Naive thymus-derived CD4-positive, alpha-beta T cell (primary cell): ENCODE data around the gene R3HCC1L. TPM values are rescaled to one million over a fixed set of nuclear protein-coding genes. Genes with fewer than 3 reads are reported as not detected.

Experiments
- ATAC-seq: fragments of 150-1000 bp; cut with Tn5 transposase; 2 replicates; pipeline ENCODE4 v1.10.0; 2021; ENCODE audit warnings: mild to moderate bottlenecking, moderate library complexity
- CTCF ChIA-PET: fragments of 350-600 bp; sonication (Branson Sonifier 250); formaldehyde crosslinking; loops from one replicate; lab custom pipeline; 2021; ENCODE audit warnings: antibody characterized with exemption; lab: Charles Lee
- POLR2A ChIA-PET: fragments of 350-600 bp; sonication (Branson Sonifier 250); formaldehyde crosslinking; loops from one replicate; lab custom pipeline; 2021; ENCODE audit warnings: antibody characterized with exemption, inconsistent platforms; lab: Charles Lee
- DNase-seq, 9 donors: peaks; one replicate each; pipeline versions ENCODE4 v3.0.0 to v3.0.0-alpha.2; 2020 to 2022; ENCODE audit warnings: mixed read lengths in 1 of 9
- H3K27ac ChIP-seq: one replicate; pipeline ENCODE4 v1.7.0; 2013; ENCODE audit warnings: mild to moderate bottlenecking, low read depth, low read length, moderate library complexity
- H3K27me3 ChIP-seq, 2 donors: one replicate each; pipeline ENCODE4 v1.7.0; 2013; ENCODE audit warnings: low read length in 2 of 2, mild to moderate bottlenecking in 2 of 2, moderate library complexity in 2 of 2; ENCODE audit not compliant: control insufficient read depth in 2 of 2, insufficient read depth in 2 of 2
- H3K36me3 ChIP-seq, 3 experiments: 1 replicate in 2 of 3; 2 replicates in 1 of 3; pipeline ENCODE4 v1.7.0; 2013; ENCODE audit warnings: low read length in 3 of 3, mild to moderate bottlenecking in 3 of 3, moderate library complexity in 1 of 3; ENCODE audit not compliant: insufficient read depth in 3 of 3, control insufficient read depth in 2 of 3
- H3K4me1 ChIP-seq, 2 donors: one replicate each; pipeline ENCODE4 v1.7.0; 2013; ENCODE audit warnings: low read length in 2 of 2, mild to moderate bottlenecking in 2 of 2, moderate library complexity in 1 of 2; ENCODE audit not compliant: control insufficient read depth in 2 of 2, insufficient read depth in 2 of 2
- H3K4me3 ChIP-seq: 2 replicates; pipeline ENCODE4 v1.7.0; 2013; ENCODE audit warnings: mild to moderate bottlenecking, low read length
- H3K9me3 ChIP-seq, 3 experiments: 1 replicate in 2 of 3; 2 replicates in 1 of 3; pipeline ENCODE4 v1.7.0; 2013; ENCODE audit warnings: low read length in 3 of 3; ENCODE audit not compliant: control insufficient read depth in 2 of 3
- H3K27ac Mint-ChIP-seq, 9 donors: one replicate each; pipeline ENCODE4 v1.8.0; 2020 to 2022; ENCODE audit warnings: mixed read lengths in 9 of 9, mild to moderate bottlenecking in 8 of 9, moderate library complexity in 5 of 9, inconsistent platforms in 2 of 9
- H3K27me3 Mint-ChIP-seq, 5 donors: one replicate each; pipeline ENCODE4 v1.8.0; 2021 to 2022; ENCODE audit warnings: mixed read lengths in 5 of 5, mild to moderate bottlenecking in 1 of 5
- H3K36me3 Mint-ChIP-seq, 5 donors: one replicate each; pipeline ENCODE4 v1.8.0; 2020 to 2022; ENCODE audit warnings: mixed read lengths in 5 of 5, mild to moderate bottlenecking in 3 of 5, inconsistent platforms in 1 of 5
- H3K4me1 Mint-ChIP-seq, 7 donors: one replicate each; pipeline ENCODE4 v1.8.0; 2020 to 2022; ENCODE audit warnings: mixed read lengths in 7 of 7, mild to moderate bottlenecking in 3 of 7, inconsistent platforms in 1 of 7
- H3K4me3 Mint-ChIP-seq, 10 donors: one replicate each; pipeline ENCODE4 v1.8.0; 2020 to 2022; ENCODE audit warnings: mild to moderate bottlenecking in 10 of 10, mixed read lengths in 10 of 10, moderate library complexity in 6 of 10, inconsistent platforms in 2 of 10
- H3K9me3 Mint-ChIP-seq, 11 donors: one replicate each; pipeline ENCODE4 v1.8.0; 2020 to 2022; ENCODE audit warnings: mixed read lengths in 11 of 11, mild to moderate bottlenecking in 4 of 11, inconsistent platforms in 1 of 11, moderate library complexity in 1 of 11
- intact Hi-C, 2 donors: fragments of 100-400 bp; cut with micrococcal nuclease; formaldehyde crosslinking; loops; one replicate each; pipeline ENCODE4 v1.15.1; 2023
- polyA plus RNA-seq, 2 donors: library from polyadenylated mRNA; unstranded; fragments of 300-500 nt; fragmentation: Illumina TruSeq; gene quantifications; one replicate each; pipeline ENCODE4 v1.2.3, GENCODE V29; 2021
- total RNA-seq, 6 experiments: library from RNA in 5 of 6; stranded (reverse) in 5 of 6; gene quantifications; 1 replicate in 5 of 6; 2 replicates in 1 of 6; pipeline ENCODE4 v1.2.3 and lab custom pipeline; 2021 to 2026

Gene R3HCC1L
- total and polyA plus RNA-seq, 7 experiments from 2014 or later = 9.6 to 25.3 (median 19.6) TPM

DNA sequence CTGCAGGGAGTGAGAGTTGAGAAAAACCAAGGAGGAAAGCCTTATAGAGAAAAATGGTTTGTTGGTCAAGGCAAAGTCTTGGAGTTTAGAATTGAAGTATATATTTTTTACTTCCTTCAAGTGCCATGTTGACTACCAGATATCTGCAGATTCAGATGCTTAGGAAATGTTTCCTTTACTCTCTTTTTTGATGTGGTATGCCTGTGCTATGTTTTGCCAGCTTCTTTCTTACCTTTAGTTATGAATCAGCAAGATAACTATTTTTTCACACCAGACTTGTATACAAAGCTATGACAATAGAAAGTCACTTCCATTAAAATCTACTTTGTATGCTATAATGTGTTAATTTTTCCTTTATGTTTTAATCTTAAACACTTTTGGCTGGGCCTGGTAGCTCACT is 3.6 kb downstream of the R3HCC1L start:
- peak overlapping the region in 9 of 10 donors; percentile 5 to 76 (median 38) for H3K4me3 Mint-ChIP-seq
- peaks cover 16 to 87% (median 68%) of the 10 kb centered on the region in 7 donors for H3K4me1 Mint-ChIP-seq
- Histone ChIP-seq H3K27ac (no peak overlapping the region), H3K9me3 (no peaks in the 10 kb centered on the region), H3K27me3 (no peaks in the 10 kb centered on the region), H3K4me3 (no peak overlapping the region), H3K4me1 (peaks cover 23 to 27% of the 10 kb centered on the region in 2 donors), H3K36me3 (peaks cover 0 to 6% (median 0%) of the 10 kb centered on the region in 3 experiments)
- CTCF ChIA-PET = no interaction called here
- DNase-seq (peak in 6 of 9 donors; percentile 32 to 64 (median 52)), ATAC-seq (no peak)
- H3K36me3 Mint-ChIP-seq = peaks cover 0 to 13% (median 0%) of the 10 kb centered on the region in 5 donors
- peak overlapping the region in 6 of 9 donors; percentile 18 to 66 (median 41) for H3K27ac Mint-ChIP-seq
- POLR2A ChIA-PET = interaction anchor here (1.5 kb wide), 1 partner anchor 11 kb away, joined by 4 read pairs; no protein-coding TSS in a partner anchor
- no peaks in the 10 kb centered on the region for H3K27me3 Mint-ChIP-seq
- H3K9me3 Mint-ChIP-seq = peaks cover 0 to 6% (median 0%) of the 10 kb centered on the region in 11 donors
- intact Hi-C loops = loop anchor here (1.0 to 10.0 kb wide), 5 partner anchors 8 to 2003 kb away; partner anchors contain the start of genes TM9SF3 (in 1 of the 2), ZFYVE27 (in 1 of the 2) and ZNF518A (in 1 of the 2)

DNA sequence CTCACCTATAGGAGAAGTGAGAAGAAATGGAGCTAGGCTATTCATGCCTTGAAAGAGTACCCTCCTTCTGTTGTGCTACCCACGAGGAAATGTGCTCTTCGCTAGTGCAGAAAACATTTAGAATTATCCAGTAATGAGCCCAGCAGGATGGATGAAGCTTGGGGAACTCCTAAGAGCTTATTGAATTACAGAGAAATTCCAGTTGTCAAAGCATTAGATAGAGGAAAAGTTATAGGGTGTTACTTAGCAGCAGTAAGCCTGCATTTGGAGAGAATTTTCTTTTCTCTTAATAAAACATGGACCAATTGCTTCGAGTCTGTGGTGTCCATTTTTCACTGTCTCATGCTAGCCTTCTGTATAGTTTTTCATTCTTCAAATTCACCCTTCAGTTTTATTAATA is 5.0 kb downstream of the R3HCC1L start:
- POLR2A ChIA-PET = no interaction called here

DNA sequence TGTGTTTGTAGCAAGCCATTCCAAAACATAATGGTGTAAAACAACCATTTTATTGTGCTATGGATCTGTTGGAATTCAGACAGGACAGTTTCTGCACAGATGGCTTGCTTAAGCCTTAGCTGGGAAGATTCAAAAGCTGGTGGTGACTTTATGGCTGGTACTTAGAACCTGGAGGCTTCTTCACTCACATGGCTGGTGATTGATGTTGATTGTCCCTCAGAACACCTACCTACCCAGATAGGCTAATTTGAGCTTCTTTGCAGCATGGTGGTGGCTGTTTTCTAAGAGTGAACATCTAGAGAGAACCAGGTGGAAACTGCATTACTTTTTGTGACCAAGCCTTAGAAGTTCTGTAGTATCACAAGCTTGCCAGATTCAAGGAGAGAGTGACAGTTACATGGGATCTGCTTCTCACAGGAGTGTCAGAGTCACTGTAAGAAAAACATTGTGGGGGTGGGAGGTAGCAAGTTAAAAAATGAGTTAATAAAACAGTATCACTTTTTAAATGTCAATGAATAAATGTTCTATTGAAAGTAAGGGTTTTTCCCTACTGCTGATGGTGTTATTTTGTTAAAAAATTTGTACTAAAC is 7.1 kb downstream of the R3HCC1L start:
- DNase-seq = no peak
- H3K27ac ChIP-seq = no peak overlapping the region
- Mint-ChIP-seq H3K27me3 (no peaks in the 10 kb centered on the region), H3K9me3 (peaks cover 0 to 10% (median 0%) of the 10 kb centered on the region in 11 donors), H3K36me3 (peaks cover 0 to 23% (median 18%) of the 10 kb centered on the region in 5 donors), H3K27ac (no peak overlapping the region), H3K4me3 (no peak overlapping the region), H3K4me1 (peaks cover 26 to 80% (median 68%) of the 10 kb centered on the region in 7 donors)
- intact Hi-C loops = no loop called here
- H3K9me3 ChIP-seq = no peaks in the 10 kb centered on the region
- H3K4me1 ChIP-seq = peaks cover 11 to 17% of the 10 kb centered on the region in 2 donors
- ChIA-PET POLR2A (no interaction called here), CTCF (no interaction called here)
- ATAC-seq = no peak
- H3K36me3 ChIP-seq = no peaks in the 10 kb centered on the region
- no peak overlapping the region for H3K4me3 ChIP-seq
- H3K27me3 ChIP-seq = no peaks in the 10 kb centered on the region

More for the DNA sequence above, 5.0 kb downstream of the R3HCC1L start:
- Histone ChIP-seq H3K27me3 (no peaks in the 10 kb centered on the region), H3K4me3 (no peak overlapping the region), H3K27ac (no peak overlapping the region), H3K4me1 (peaks cover 23 to 27% of the 10 kb centered on the region in 2 donors), H3K9me3 (no peaks in the 10 kb centered on the region), H3K36me3 (peaks cover 0 to 6% (median 0%) of the 10 kb centered on the region in 3 experiments)
- Mint-ChIP-seq H3K27me3 (no peaks in the 10 kb centered on the region), H3K4me1 (peaks cover 17 to 85% (median 71%) of the 10 kb centered on the region in 7 donors), H3K36me3 (peaks cover 0 to 11% (median 6%) of the 10 kb centered on the region in 5 donors), H3K4me3 (no peak overlapping the region), H3K27ac (no peak overlapping the region), H3K9me3 (no peaks in the 10 kb centered on the region)
- no peak for ATAC-seq
- CTCF ChIA-PET = no interaction called here
- intact Hi-C loops = loop anchor here (5.0 to 10.0 kb wide), 4 partner anchors 285 to 2005 kb away; partner anchors contain the start of genes TM9SF3 (in 1 of the 2), ZFYVE27 (in 1 of the 2) and ZNF518A (in 1 of the 2)
- no peak for DNase-seq

DNA sequence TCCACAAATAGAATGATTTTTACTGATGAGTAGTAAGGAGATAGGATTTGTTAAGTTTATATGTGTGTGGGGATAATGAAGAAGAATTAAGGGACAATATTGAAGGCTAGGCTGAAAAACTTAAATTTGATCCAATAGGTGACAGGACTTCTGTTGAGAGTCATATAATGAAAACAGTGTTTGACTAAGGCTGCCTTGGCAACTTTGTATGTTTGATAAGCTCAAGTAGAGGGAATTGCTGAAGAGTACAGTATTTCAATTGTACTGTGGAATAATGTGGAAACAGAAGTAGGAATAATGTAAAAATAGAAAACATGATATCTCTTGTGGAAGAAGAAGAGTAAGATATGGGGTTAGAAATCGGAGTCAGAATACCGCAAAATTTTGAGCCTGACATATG is 10.5 kb downstream of the R3HCC1L start:
- H3K27ac Mint-ChIP-seq = peak overlapping the region in 1 of 9 donors; percentile 28
- H3K4me1 ChIP-seq = no peaks in the 10 kb centered on the region
- peaks cover 0 to 8% (median 0%) of the 10 kb centered on the region in 3 experiments for H3K9me3 ChIP-seq
- no peak overlapping the region for H3K27ac ChIP-seq
- ChIA-PET POLR2A (no interaction called here), CTCF (no interaction called here)
- H3K27me3 Mint-ChIP-seq = no peaks in the 10 kb centered on the region
- intact Hi-C loops = no loop called here
- no peaks in the 10 kb centered on the region for H3K27me3 ChIP-seq
- peaks cover 0 to 3% (median 0%) of the 10 kb centered on the region in 3 experiments for H3K36me3 ChIP-seq
- peaks cover 9 to 44% (median 21%) of the 10 kb centered on the region in 11 donors for H3K9me3 Mint-ChIP-seq
- DNase-seq = no peak
- H3K36me3 Mint-ChIP-seq = peaks cover 25 to 56% (median 46%) of the 10 kb centered on the region in 5 donors
- peaks cover 24 to 78% (median 66%) of the 10 kb centered on the region in 7 donors for H3K4me1 Mint-ChIP-seq
- no peak overlapping the region for H3K4me3 ChIP-seq
- no peak overlapping the region for H3K4me3 Mint-ChIP-seq
- ATAC-seq = no peak

DNA sequence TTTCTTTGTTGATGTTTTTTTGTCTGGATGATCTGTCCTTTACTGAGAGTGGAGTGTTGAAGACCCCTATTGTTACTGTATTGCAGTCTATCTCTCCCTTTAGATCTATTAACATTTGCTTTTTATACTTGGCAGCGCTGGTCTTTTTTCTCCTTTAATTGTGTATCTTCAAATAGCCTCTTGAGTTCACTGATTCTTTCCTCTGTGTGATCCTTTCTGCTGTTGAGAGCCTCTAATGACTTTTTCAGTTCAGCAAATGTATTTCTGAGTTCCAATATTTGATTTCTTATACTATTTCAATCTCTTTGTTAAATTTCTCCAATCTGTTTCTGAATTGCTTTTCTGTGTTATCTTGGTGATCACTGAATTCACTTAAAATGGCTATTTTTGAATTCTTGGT is 15.4 kb downstream of the R3HCC1L start:
- peaks cover 6 to 63% (median 52%) of the 10 kb centered on the region in 7 donors for H3K4me1 Mint-ChIP-seq
- Histone ChIP-seq H3K4me1 (no peaks in the 10 kb centered on the region), H3K4me3 (no peak overlapping the region), H3K27me3 (no peaks in the 10 kb centered on the region), H3K36me3 (peaks cover 0 to 8% (median 0%) of the 10 kb centered on the region in 3 experiments), H3K27ac (no peak overlapping the region), H3K9me3 (peaks cover 0 to 13% (median 0%) of the 10 kb centered on the region in 3 experiments)
- ChIA-PET POLR2A (no interaction called here), CTCF (no interaction called here)
- ATAC-seq (no peak), DNase-seq (no peak)
- H3K27me3 Mint-ChIP-seq = no peaks in the 10 kb centered on the region
- intact Hi-C loops = no loop called here
- H3K27ac Mint-ChIP-seq = no peak overlapping the region
- peaks cover 36 to 74% (median 60%) of the 10 kb centered on the region in 5 donors for H3K36me3 Mint-ChIP-seq
- H3K9me3 Mint-ChIP-seq = peaks cover 14 to 63% (median 38%) of the 10 kb centered on the region in 11 donors
- H3K4me3 Mint-ChIP-seq = peak overlapping the region in 1 of 10 donors; percentile 53

DNA sequence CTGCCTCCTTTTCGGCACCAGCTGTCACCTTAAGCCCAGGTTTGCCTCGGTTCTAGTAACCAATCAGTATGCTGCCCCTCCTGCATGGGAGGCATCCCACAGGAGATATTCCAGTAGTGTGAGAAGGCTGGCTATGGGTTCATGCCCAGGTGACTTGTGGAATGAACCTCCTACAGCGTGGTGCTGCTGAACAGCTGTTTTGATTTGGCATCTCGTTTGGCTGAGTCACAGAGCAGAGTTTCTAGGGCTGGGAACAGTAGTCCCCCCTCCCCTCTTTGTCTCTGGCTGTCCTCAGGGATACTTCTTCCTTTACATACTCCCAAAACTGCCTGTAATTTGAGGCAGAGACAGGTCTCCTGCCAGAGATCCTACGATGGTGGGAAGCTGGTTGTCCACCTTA is 16.1 kb downstream of the R3HCC1L start:
- DNase-seq (no peak), ATAC-seq (no peak)
- no peaks in the 10 kb centered on the region for H3K27me3 Mint-ChIP-seq
- Histone ChIP-seq H3K4me1 (no peaks in the 10 kb centered on the region), H3K4me3 (no peak overlapping the region), H3K36me3 (peaks cover 0 to 8% (median 0%) of the 10 kb centered on the region in 3 experiments), H3K27ac (no peak overlapping the region), H3K27me3 (no peaks in the 10 kb centered on the region), H3K9me3 (peaks cover 0 to 13% (median 0%) of the 10 kb centered on the region in 3 experiments)
- H3K27ac Mint-ChIP-seq = peak overlapping the region in 1 of 9 donors; percentile 10
- peaks cover 6 to 61% (median 51%) of the 10 kb centered on the region in 7 donors for H3K4me1 Mint-ChIP-seq
- intact Hi-C loops = no loop called here
- peaks cover 14 to 59% (median 36%) of the 10 kb centered on the region in 11 donors for H3K9me3 Mint-ChIP-seq
- ChIA-PET CTCF (interaction anchor here (0.6 kb wide), 1 partner anchor 19 kb away, joined by 7 read pairs; no protein-coding TSS in a partner anchor), POLR2A (no interaction called here)
- peaks cover 36 to 73% (median 56%) of the 10 kb centered on the region in 5 donors for H3K36me3 Mint-ChIP-seq
- peak overlapping the region in 1 of 10 donors; percentile 15 for H3K4me3 Mint-ChIP-seq
